Memory B cell (primary cell): ENCODE data around the gene SSH2.
A peak's percentile ranks its signal among the peaks of the same experiment; 100 is the strongest.

ENCODE experiments used
- ATAC-seq: fragments of 150-1000 bp; cut with Tn5 transposase; 2 replicates; pipeline ENCODE4 v1.10.0; 2021; ENCODE audit warnings: low read depth, mild to moderate bottlenecking, moderate library complexity
- DNase-seq, 2 donors: peaks; one replicate each; pipeline ENCODE4 v3.0.0; 2022; ENCODE audit warnings: low spot score in 2 of 2
- H3K27ac Mint-ChIP-seq: one replicate; pipeline ENCODE4 v1.8.0; 2022; ENCODE audit warnings: mild to moderate bottlenecking, moderate library complexity, mixed read lengths
- H3K27me3 Mint-ChIP-seq: one replicate; pipeline ENCODE4 v1.8.0; 2022; ENCODE audit warnings: mixed read lengths
- H3K36me3 Mint-ChIP-seq: one replicate; pipeline ENCODE4 v1.8.0; 2022; ENCODE audit warnings: mild to moderate bottlenecking, mixed read lengths
- H3K4me1 Mint-ChIP-seq: one replicate; pipeline ENCODE4 v1.8.0; 2022; ENCODE audit warnings: mixed read lengths
- H3K4me3 Mint-ChIP-seq: one replicate; pipeline ENCODE4 v1.8.0; 2022; ENCODE audit warnings: mild to moderate bottlenecking, moderate library complexity, mixed read lengths
- H3K9me3 Mint-ChIP-seq: one replicate; pipeline ENCODE4 v1.8.0; 2022; ENCODE audit warnings: mixed read lengths

Gene SSH2

DNA sequence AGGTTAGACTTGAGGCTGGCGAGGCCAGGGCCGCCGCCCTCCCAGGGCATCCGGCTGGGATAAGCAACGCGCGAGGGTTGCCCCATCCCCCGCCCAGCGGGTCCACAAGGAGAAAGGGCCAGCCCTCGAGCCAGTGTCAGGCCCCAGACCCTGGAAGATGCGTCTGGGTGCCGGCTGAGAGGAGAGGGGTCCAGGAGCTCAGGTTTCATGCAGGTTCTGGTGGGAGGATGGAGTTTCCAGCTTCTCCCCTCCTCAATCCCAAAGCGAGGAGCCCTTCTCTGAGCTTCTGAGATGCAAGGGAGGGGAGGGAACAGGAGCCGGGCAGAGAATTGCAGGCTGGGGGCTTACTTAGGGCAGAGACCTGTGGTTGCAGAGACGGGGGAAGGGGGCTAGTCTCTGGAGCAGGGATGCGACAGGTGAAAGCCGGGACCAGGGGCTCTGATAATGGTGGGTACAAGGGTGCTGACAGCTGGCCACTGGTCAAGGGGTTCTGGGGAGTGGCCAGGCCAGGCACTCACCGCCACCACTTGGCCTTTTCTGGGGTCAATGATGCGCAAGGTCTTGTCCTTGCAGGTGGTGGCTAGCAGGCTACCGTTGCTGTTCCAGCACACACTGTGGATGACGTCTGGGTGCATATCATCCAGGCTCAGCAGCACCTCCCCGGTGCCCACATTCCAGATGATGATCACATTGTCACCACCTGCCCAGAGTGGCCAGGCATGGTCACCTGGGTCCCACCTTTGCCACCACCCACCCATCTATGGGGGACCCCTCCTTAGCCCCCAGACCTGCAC is 311.6 kb downstream of the SSH2 start:
- no peak overlapping the region for H3K27ac Mint-ChIP-seq
- H3K4me1 Mint-ChIP-seq = peaks cover 36% of the 10 kb centered on the region

DNA sequence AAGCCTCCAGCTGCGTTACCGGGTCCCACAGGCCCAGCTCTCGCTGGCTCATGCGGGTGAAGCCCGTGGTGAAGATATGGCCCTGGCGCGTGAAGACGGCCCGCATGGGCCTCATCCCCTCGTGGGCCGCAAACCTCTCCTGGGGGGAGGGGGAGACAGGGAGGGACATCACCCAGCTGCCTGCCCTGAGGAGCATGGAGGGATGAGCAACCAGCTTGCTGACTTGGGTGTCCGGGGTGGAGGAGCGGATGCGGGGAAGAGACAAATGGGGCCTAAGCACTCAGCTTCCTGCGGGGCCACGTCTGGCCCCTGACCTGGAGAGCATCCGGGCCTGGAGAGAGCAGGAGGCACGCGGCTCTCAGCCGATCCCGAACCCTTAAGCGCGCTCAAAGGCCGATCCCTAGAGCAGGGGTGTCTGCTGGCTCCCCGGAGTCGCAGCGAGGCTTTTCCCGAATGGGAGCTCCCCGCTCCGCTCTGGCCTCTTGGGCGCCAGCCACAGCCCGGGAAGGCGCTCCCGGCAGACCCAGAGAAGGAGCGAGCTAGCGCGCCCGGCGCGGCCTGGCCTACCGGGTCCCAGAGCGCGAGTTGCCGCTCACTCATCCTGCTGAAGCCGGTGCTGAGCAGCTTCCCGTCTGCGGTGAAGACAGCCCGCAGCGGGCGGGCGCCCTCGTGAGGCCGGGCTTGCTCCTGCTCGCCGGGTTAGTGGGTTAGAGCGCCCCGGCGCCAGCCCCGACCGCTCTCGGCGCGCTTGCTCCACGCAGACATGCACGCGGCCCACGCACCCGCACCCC is 312.4 kb downstream of the SSH2 start:
- Mint-ChIP-seq H3K27ac (peak overlapping the region; percentile 32), H3K4me3 (peak overlapping the region; percentile 75), H3K4me1 (peaks cover 33% of the 10 kb centered on the region), H3K36me3 (no peaks in the 10 kb centered on the region), H3K9me3 (no peaks in the 10 kb centered on the region), H3K27me3 (no peaks in the 10 kb centered on the region)
- peak; percentile 83 to 89 for DNase-seq
- ATAC-seq = peak; percentile 57

More for the DNA sequence above, 311.6 kb downstream of the SSH2 start:
- Mint-ChIP-seq H3K36me3 (no peaks in the 10 kb centered on the region), H3K27me3 (no peaks in the 10 kb centered on the region), H3K9me3 (no peaks in the 10 kb centered on the region), H3K4me3 (peak overlapping the region; percentile 41)
- DNase-seq = no peak
- ATAC-seq = no peak

DNA sequence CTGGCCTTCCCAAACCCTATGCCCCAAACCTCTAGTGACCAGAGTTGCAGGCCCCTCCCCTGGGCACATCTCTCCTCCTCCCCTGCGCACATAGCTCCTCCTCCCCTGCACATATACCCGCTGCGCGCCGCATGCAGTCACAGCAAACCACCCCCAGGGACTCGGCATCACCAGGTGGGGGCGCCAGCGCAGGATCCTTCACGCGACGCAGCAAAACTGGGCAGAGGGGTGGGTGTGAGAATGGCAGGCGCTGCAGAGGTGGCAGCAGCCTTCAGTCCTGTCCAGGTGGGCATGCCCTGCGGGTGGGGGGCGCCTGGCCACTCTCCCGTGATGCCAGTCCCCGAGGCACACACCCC is 312.9 kb downstream of the SSH2 start:
- Mint-ChIP-seq H3K4me1 (peaks cover 31% of the 10 kb centered on the region), H3K4me3 (peak overlapping the region; percentile 75), H3K9me3 (no peaks in the 10 kb centered on the region), H3K27ac (peak overlapping the region; percentile 32), H3K27me3 (no peaks in the 10 kb centered on the region), H3K36me3 (no peaks in the 10 kb centered on the region)
- peak; percentile 70 for ATAC-seq
- peak; percentile 85 for DNase-seq

DNA sequence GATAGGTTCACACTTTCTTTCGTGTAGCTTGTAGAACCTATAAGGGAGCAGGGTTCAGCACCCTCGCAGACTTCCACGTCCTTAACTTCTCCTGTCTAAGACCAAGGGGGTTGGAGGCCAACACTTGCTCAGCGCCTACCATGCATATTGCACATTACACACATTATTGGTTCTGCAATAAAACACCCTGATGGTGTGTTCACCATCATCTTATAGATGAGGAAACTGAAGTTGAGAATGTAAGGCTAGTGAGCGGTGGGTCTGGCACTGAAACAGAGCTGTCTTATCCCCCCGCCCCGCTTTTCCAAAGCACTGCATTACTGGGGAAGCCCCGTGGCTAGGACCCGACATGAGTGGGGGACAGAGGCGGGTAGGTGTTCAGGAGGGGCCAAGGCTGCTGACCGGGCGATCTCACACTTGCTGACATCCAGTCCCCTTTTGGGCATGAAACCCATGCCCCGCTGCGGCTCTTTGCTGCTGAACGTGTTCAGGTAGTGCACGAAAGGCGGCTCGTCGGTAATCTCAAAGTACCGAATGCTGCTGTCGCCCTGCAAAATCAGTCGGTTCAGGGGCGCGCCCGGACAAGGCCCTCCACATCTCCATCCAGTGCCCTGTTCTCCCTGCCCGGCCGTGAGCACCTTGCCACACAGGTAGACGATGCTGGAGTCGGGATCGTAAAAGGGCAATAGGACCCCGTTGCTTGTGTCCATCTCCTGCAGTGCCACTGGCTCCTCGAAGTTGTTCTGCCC is 313.6 kb downstream of the SSH2 start:
- Mint-ChIP-seq H3K27ac (peak overlapping the region; percentile 32), H3K4me3 (peak overlapping the region; percentile 75), H3K36me3 (no peaks in the 10 kb centered on the region), H3K9me3 (no peaks in the 10 kb centered on the region), H3K4me1 (peaks cover 29% of the 10 kb centered on the region), H3K27me3 (no peaks in the 10 kb centered on the region)
- DNase-seq = peak in 1 of 2 donors; percentile 35
- no peak for ATAC-seq

DNA sequence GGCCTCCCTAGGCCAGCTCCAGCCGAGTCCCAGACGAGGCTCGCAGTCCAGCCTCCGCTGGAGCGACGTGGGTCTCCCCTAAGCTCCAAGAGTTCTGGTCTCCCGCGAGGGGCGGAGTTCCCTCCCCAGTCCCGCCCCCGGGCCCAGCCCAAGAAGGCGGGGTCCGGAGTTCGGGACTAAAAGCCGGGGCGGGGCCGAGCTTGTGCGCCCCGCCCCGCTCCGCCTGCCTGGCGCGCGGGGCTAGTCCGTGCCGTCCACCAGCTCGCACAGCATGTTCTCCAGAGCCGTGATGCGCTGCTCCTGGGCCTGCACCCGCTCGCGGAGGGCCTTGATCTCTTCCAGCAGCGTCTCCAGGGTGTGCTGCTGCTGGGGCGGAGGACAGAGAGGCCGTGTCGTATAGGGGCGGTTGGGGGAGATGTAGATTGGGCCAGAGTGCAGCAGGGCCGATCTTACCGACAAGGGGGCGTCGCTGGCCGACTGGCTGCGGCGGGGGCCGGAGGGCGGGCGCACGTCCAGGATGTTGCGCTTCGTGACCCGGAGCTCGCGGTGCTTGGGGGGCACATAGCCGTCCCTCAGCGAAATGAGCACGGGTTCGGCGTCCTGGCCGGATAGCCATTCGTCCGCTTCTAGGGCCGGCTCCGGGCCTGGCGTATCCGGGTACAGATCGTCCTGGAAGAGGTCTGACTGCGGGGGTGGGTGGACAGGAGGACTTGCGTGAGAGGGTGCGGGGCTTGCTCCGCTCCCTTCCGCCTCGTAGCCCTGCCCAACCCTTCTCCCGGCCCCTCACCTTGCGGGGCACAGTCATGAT is 314.3 kb downstream of the SSH2 start:
- Mint-ChIP-seq H3K4me1 (peaks cover 29% of the 10 kb centered on the region), H3K27ac (no peak overlapping the region), H3K27me3 (no peaks in the 10 kb centered on the region), H3K4me3 (peak overlapping the region; percentile 75), H3K9me3 (no peaks in the 10 kb centered on the region), H3K36me3 (no peaks in the 10 kb centered on the region)
- DNase-seq (peak; percentile 75 to 83), ATAC-seq (peak; percentile 61)

DNA sequence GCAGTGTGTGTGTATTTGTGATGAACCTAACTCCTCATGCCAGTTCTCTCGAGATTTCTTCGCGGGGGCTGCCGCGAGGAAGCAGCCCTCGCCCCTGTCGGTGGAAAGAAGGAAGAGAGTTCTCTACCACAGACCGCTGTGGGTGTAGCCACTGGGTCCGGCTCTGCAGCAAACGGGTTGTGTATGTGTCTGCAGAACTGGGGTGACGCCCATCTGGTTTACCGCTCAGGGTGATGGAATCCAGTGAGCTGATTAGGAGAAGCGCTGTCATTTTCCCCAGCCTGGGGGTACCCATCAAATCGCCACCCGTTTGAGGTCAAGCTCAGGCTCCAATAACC is 315.0 kb downstream of the SSH2 start:
- H3K36me3 Mint-ChIP-seq = no peaks in the 10 kb centered on the region
- H3K27me3 Mint-ChIP-seq = no peaks in the 10 kb centered on the region
- no peaks in the 10 kb centered on the region for H3K9me3 Mint-ChIP-seq
- ATAC-seq (peak; percentile 15), DNase-seq (no peak)
- H3K4me1 Mint-ChIP-seq = peaks cover 29% of the 10 kb centered on the region
- no peak overlapping the region for H3K27ac Mint-ChIP-seq
- peak overlapping the region; percentile 75 for H3K4me3 Mint-ChIP-seq

DNA sequence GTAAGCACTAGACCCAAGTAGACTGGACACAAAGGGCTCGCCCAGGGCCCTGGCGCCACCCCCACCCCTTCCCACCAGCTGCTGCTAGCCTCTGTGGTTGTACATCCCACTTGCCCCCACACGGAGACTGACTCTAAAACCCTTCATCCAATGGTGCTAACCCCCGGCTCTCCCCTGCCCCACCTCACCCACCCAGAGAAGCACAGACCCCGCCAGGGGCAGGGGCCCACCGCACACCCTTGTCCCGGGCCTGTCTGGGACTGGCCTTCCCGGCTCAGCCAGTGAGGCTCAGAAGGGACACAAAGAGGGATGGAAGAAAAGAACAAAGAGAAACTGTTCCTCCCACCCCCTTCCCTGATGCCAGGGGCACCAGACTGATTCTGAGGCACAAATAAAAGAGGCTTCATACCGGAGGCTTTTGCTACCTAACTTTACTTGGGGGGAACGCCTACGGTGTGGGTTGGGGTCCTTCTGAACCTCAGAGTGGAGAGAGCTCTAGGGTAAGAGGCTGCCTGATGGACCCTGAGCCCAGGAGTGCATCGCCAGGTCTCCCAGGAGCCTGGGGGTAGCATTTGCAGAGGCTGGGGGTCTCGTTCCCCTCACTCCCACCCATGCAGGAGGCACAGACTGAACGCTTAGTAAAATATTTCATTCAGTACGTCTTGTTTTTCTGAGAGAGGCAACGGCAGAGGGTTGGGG is 315.5 kb downstream of the SSH2 start:
- peaks cover 29% of the 10 kb centered on the region for H3K4me1 Mint-ChIP-seq
- DNase-seq = no peak
- no peaks in the 10 kb centered on the region for H3K27me3 Mint-ChIP-seq
- H3K27ac Mint-ChIP-seq = no peak overlapping the region
- ATAC-seq = no peak
- no peaks in the 10 kb centered on the region for H3K36me3 Mint-ChIP-seq
- H3K4me3 Mint-ChIP-seq = peak overlapping the region; percentile 75
- no peaks in the 10 kb centered on the region for H3K9me3 Mint-ChIP-seq

DNA sequence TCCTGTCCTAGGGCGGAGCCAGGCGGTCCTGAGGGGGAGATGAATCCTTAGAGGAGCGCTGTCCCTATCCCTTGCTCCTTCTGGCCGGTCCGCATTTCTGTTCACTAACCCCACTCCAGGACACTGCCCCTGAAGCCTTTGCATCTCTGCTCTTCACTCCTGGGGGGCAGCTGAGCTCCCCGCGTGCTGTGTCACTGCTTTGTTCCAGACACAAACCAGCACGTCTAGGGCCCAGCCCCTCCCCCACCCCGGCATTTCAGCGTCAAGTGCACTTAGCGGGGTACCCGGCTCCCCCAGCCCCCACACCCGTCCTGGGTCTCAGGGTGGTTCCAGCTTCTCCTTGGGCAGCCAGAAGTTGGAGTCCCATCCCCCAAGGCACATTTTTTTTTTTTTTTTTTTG is 316.2 kb downstream of the SSH2 start:
- Mint-ChIP-seq H3K27ac (no peak overlapping the region), H3K36me3 (no peaks in the 10 kb centered on the region), H3K27me3 (no peaks in the 10 kb centered on the region), H3K4me3 (peak overlapping the region; percentile 69), H3K4me1 (peaks cover 29% of the 10 kb centered on the region), H3K9me3 (no peaks in the 10 kb centered on the region)
- DNase-seq (no peak), ATAC-seq (no peak)

DNA sequence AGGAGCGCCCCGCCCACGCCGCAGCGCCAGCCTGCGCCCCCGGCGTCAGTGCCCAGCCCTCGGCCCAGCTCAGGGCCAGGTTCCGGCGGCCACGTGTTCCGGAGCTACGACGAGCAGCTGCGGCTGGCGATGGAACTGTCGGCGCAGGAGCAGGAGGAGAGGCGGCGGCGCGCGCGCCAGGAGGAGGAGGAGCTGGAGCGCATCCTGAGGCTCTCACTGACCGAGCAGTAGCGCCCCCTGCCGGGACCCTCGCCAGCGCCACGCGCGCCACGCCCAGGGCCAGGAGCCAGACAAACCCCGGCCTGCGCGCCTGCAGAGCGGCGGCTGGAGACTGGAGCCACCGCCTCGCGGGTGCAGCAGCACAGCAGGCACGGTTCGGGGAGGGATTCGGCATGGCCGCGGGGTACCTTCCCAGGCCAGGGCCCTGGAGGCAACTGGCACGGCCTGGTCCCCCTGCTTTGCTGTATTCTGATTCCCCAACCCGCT is 316.6 kb downstream of the SSH2 start:
- Mint-ChIP-seq H3K9me3 (no peaks in the 10 kb centered on the region), H3K36me3 (no peaks in the 10 kb centered on the region), H3K27me3 (no peaks in the 10 kb centered on the region), H3K4me3 (peak overlapping the region; percentile 69), H3K27ac (no peak overlapping the region), H3K4me1 (peaks cover 29% of the 10 kb centered on the region)
- DNase-seq (peak; percentile 91 to 97), ATAC-seq (peak; percentile 40)

DNA sequence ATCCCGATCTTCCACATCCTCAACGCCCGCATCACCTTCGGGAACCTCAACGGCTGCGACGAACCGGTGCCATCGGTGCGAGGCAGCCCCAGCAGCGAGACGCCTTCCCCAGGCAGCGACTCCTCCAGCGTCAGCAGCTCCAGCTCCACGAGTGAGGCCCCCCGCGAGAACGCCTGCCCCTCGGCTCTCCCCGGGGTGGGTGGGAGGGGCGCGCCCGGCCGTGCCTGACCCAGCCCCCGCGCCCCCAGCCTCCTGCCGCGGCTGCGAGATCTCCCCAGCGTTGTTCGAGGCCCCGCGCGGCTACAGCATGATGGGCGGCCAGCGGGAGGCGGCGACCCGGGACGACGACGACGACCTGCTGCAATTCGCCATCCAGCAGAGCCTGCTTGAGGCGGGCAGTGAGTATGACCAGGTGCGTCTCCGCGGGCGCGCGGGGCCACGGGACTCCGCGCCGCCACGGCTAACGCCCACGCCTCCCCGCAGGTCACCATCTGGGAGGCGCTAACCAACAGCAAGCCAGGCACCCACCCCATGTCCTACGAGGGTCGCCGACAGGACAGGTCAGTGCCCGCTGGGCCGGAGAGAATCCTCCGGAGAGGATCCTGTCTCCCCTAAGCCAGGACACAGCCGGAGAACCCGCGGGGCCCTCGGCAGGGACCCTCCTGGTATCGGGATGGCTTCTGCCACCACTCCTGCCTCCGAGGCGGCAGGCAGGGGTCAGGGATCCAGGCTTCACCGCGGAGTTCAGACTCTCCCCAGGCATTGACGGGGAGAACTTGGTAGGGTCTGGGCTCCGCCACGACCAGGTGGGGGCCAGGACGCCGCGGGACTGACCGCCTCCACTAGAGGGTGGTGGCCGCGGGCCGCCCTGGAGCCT is 317.4 kb downstream of the SSH2 start:
- Mint-ChIP-seq H3K27ac (no peak overlapping the region), H3K4me1 (peaks cover 29% of the 10 kb centered on the region), H3K9me3 (no peaks in the 10 kb centered on the region), H3K4me3 (peak overlapping the region; percentile 72), H3K36me3 (no peaks in the 10 kb centered on the region), H3K27me3 (no peaks in the 10 kb centered on the region)
- ATAC-seq (no peak), DNase-seq (no peak)

DNA sequence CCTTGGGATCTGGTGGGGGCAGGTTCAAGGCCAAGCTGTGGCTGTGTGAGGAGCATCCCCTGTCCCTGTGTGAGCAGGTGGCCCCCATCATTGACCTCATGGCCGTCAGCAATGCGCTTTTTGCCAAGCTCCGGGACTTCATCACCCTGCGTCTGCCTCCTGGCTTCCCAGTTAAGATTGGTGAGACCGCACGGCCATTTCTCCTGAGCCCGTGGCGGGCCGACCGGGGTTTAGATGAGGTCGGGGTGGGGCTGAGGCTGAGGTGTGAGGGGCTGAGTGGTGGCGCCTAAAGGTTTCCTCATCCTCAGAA is 318.0 kb downstream of the SSH2 start:
- Mint-ChIP-seq H3K4me1 (peaks cover 24% of the 10 kb centered on the region), H3K9me3 (no peaks in the 10 kb centered on the region), H3K4me3 (no peak overlapping the region), H3K36me3 (no peaks in the 10 kb centered on the region), H3K27ac (no peak overlapping the region), H3K27me3 (no peaks in the 10 kb centered on the region)
- ATAC-seq = no peak
- DNase-seq = no peak

DNA sequence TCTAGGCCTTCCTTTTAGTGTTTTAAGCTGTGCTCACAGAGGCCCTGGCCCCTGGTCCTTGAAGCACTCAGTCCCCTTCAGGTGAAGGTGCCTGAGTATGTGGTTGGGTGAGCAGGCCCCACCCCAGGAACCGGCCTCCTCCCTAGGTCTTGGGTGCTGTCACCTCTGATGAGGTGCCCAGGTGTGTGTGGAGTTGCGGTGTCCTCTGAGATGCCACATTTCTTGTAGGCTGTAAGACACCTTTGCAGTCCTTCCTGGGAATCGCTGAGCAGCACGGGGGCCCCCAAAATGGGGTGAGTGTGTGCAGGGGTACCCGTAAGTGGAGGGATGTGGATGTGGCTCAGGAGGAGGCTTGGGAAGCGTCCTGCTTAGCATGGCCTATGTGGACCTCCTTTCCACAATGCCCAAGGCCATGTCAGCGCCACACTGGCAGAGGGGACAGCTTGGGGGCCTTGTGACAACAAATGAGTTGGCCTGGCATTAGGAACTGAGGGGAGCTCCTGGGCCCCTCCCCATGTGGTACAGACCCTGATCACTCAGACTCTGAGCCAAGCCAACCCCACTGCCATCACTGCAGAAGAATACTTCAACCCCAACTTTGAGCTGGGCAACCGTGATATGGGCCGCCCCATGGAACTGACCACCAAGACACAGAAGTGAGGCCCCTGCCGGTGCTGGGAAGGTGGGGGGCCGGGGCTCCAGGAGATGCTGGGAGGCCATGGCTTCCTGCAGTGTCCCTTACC is 318.5 kb downstream of the SSH2 start:
- Mint-ChIP-seq H3K27ac (no peak overlapping the region), H3K4me1 (peaks cover 18% of the 10 kb centered on the region), H3K36me3 (no peaks in the 10 kb centered on the region), H3K27me3 (no peaks in the 10 kb centered on the region), H3K4me3 (no peak overlapping the region), H3K9me3 (no peaks in the 10 kb centered on the region)
- ATAC-seq (no peak), DNase-seq (no peak)
